Peyer's patch (tissue), 4 donors: ENCODE results near the gene STX16.

ENCODE experiments used
- POLR2A ChIP-seq, 2 donors: fragments of 450-650 bp; IDR thresholded peaks; one replicate each; pipeline ENCODE4 v1.5.1; 2017; ENCODE audit warnings: antibody characterized with exemption in 2 of 2, mild to moderate bottlenecking in 2 of 2, moderate library complexity in 2 of 2
- TF ChIP-seq, protein P1 (sequence below), 6 experiments: fragments of 450-650 bp in 4 of 6; fragments of 200-600 bp in 2 of 6; sonication (generic) in 1 of 6; IDR thresholded peaks; one replicate each; pipeline ENCODE4 v1.5.1; 2017 to 2019; ENCODE audit warnings: antibody characterized with exemption in 6 of 6, mild to moderate bottlenecking in 3 of 6, moderate library complexity in 1 of 6

DNA sequence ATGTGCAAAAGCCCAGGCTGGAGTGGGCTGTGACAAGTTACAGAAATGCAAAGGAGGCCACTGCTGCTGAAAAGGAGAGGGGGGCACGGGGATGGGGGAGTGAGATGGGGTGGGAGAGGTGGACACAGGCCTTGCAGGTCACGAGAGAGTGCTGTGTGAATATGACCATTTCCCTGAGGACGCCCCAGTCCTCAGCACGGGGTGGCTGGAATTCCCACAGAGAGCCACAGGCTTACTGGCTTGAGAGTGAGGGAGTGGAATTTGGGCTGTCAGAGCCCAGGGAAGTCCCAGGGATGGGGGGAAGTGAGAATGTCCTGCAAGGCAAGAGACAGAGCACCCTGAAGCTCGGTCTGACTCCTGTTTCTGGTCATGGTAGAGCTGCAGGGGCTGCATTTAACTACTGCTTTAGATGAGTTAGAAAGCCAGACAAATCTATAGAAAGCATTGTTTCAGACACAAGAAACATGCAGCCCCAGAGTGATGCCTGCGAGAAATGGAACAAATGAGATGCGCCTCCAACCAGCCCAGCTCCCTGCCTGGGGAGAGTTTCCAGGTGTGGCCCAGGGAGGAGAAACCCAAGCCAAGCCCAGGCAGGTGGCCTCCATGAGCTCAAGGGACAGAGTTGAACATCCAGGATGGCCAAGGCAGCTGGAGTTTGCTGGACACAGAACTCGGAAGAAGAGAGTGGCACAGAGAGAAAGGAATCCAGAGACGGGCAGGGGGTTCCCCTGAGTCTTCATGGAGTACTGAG is 72.0 kb downstream of the STX16 start:
- TF ChIP-seq, protein P1, sequence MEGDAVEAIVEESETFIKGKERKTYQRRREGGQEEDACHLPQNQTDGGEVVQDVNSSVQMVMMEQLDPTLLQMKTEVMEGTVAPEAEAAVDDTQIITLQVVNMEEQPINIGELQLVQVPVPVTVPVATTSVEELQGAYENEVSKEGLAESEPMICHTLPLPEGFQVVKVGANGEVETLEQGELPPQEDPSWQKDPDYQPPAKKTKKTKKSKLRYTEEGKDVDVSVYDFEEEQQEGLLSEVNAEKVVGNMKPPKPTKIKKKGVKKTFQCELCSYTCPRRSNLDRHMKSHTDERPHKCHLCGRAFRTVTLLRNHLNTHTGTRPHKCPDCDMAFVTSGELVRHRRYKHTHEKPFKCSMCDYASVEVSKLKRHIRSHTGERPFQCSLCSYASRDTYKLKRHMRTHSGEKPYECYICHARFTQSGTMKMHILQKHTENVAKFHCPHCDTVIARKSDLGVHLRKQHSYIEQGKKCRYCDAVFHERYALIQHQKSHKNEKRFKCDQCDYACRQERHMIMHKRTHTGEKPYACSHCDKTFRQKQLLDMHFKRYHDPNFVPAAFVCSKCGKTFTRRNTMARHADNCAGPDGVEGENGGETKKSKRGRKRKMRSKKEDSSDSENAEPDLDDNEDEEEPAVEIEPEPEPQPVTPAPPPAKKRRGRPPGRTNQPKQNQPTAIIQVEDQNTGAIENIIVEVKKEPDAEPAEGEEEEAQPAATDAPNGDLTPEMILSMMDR (IDR thresholded peaks at IDR 0.05), result no peak
- no peak for TF ChIP-seq POLR2A (IDR thresholded peaks at IDR 0.05)
